GF-D8 (cell line): ENCODE measurements around the gene GAGE12G.
"Not testable (repeated sequence)": the region's sequence is repeated elsewhere in the genome, so short reads cannot be mapped to it uniquely, and the experiment has no call there.

Experiments
- DNase-seq: peaks from one replicate; lab custom pipeline; 2025; lab: John Stamatoyannopoulos, UW

GAGE12G gene

GRCh38 chrX:49570100-49570499 lies at the start of gene GAGE12G:
Gene GAGE12G (plus strand): TSS chrX:49570400. CDS start chrX:49571555, 1,155 bp downstream.
- not testable (repeated sequence) for DNase-seq

GRCh38 chrX:49531877-49532276 lies 38.3 kb upstream of the GAGE12G start, which contains the start of gene GAGE12C:
Gene GAGE12C (plus strand): TSS chrX:49532177. CDS start chrX:49533332, 1,155 bp downstream.
- not testable (repeated sequence) for DNase-seq

GRCh38 chrX:49541433-49541832 lies 28.8 kb upstream of the GAGE12G start, which contains the start of gene GAGE12D:
Gene GAGE12D (plus strand): TSS chrX:49541733. CDS start chrX:49542888, 1,155 bp downstream.
- not testable (repeated sequence) for DNase-seq

- DNase-seq = not testable (repeated sequence)
Observed at GRCh38 chrX:49550989-49551388, 19.2 kb upstream of the GAGE12G start, which contains the start of gene GAGE12E. Gene GAGE12E (plus strand): TSS chrX:49551289. CDS start chrX:49552444, 1,155 bp downstream.

- DNase-seq = not testable (repeated sequence)
Observed at GRCh38 chrX:49560542-49560941, 9.7 kb upstream of the GAGE12G start, which contains the start of gene GAGE12F. Gene GAGE12F (plus strand): TSS chrX:49560842. CDS start chrX:49561997, 1,155 bp downstream.

- DNase-seq = not testable (repeated sequence)
Observed at GRCh38 chrX:49568728-49569127, 1.5 kb upstream of the GAGE12G start.

- DNase-seq = not testable (repeated sequence)
Observed at GRCh38 chrX:49569152-49569551, 1.0 kb upstream of the GAGE12G start.

- DNase-seq = not testable (repeated sequence)
Observed at GRCh38 chrX:49579649-49580048, 9.4 kb downstream of the GAGE12G start, which contains the start of gene GAGE12H. Gene GAGE12H (plus strand): TSS chrX:49579949. CDS start chrX:49581104, 1,155 bp downstream.

GRCh38 chrX:49589196-49589595 lies 19.0 kb downstream of the GAGE12G start, which contains the start of gene GAGE2A:
Gene GAGE2A (plus strand): TSS chrX:49589496. CDS start chrX:49590651, 1,155 bp downstream.
- not testable (repeated sequence) for DNase-seq

GRCh38 chrX:49589769-49590478 lies 19.7 kb downstream of the GAGE12G start:
- DNase-seq = not testable (repeated sequence)

GRCh38 chrX:49590488-49590887 lies 20.3 kb downstream of the GAGE12G start:
- DNase-seq = not testable (repeated sequence)

- DNase-seq = not testable (repeated sequence)
Observed at GRCh38 chrX:49598720-49599119, 28.5 kb downstream of the GAGE12G start, which contains the start of gene GAGE1. Gene GAGE1 (plus strand): TSS chrX:49599020. CDS start chrX:49600175, 1,155 bp downstream.

GRCh38 chrX:49610718-49611310 lies 40.6 kb downstream of the GAGE12G start:
- no peak for DNase-seq

GRCh38 chrX:49618574-49618973 lies 48.4 kb downstream of the GAGE12G start:
- no peak for DNase-seq
